H9 (cell line): ENCODE data around the gene DPYSL3. TPM values are rescaled to one million over a fixed set of nuclear protein-coding genes. Genes with fewer than 3 reads are reported as not detected.

Experiments used
- DNase-seq: peaks from one replicate; pipeline ENCODE4 v3.0.0-alpha.2; 2017
- H2AFZ ChIP-seq: one replicate; pipeline ENCODE4 v1.6.1; 2013; ENCODE audit warnings: mild to moderate bottlenecking, low read length, control low read depth, moderate library complexity
- H2AK5ac ChIP-seq: 2 replicates; pipeline ENCODE4 v1.6.1; 2013; ENCODE audit warnings: low read length, control low read depth, mixed read lengths; ENCODE audit not compliant: insufficient read length
- H2BK120ac ChIP-seq: one replicate; pipeline ENCODE4 v1.6.1; 2013; ENCODE audit warnings: low read depth, mild to moderate bottlenecking, low read length, control low read depth, inconsistent platforms; ENCODE audit not compliant: poor library complexity, severe bottlenecking
- H2BK12ac ChIP-seq: 2 replicates; pipeline ENCODE4 v1.6.1; 2013; ENCODE audit warnings: low read length, control low read depth, mixed read lengths, low read depth; ENCODE audit not compliant: insufficient read length
- H2BK15ac ChIP-seq: 2 replicates; pipeline ENCODE4 v1.6.1; 2013; ENCODE audit warnings: low read depth, low read length, control low read depth
- H2BK20ac ChIP-seq: one replicate; pipeline ENCODE4 v1.6.1; 2013; ENCODE audit warnings: low read depth, mild to moderate bottlenecking, low read length, control low read depth, inconsistent platforms; ENCODE audit not compliant: poor library complexity, severe bottlenecking
- H2BK5ac ChIP-seq: 2 replicates; pipeline ENCODE4 v1.6.1; 2013; ENCODE audit warnings: low read length, control low read depth, mixed read lengths; ENCODE audit not compliant: insufficient read length
- H3K14ac ChIP-seq: 2 replicates; pipeline ENCODE4 v1.6.1; 2013; ENCODE audit warnings: low read length, control low read depth; ENCODE audit not compliant: insufficient read depth
- H3K18ac ChIP-seq: 2 replicates; pipeline ENCODE4 v1.6.1; 2013; ENCODE audit warnings: low read depth, mild to moderate bottlenecking, mixed read lengths, low read length, control low read depth; ENCODE audit not compliant: insufficient read length
- H3K23ac ChIP-seq: 2 replicates; pipeline ENCODE4 v1.6.1; 2013; ENCODE audit warnings: low read length, control low read depth, mixed read lengths, low read depth; ENCODE audit not compliant: insufficient read length
- H3K23me2 ChIP-seq: 2 replicates; pipeline ENCODE4 v1.6.1; 2013; ENCODE audit warnings: low read depth, mild to moderate bottlenecking, mixed read lengths, low read length, control low read depth; ENCODE audit not compliant: insufficient read length, poor library complexity, severe bottlenecking
- H3K27ac ChIP-seq: 2 replicates; pipeline ENCODE4 v1.5.1; 2013; ENCODE audit warnings: low read length, control low read depth, mixed read lengths, low read depth; ENCODE audit not compliant: insufficient read length
- H3K27me3 ChIP-seq: 2 replicates; pipeline ENCODE4 v1.6.1; 2013; ENCODE audit warnings: low read length, control low read depth, inconsistent platforms; ENCODE audit not compliant: insufficient read depth
- H3K4ac ChIP-seq: 2 replicates; pipeline ENCODE4 v1.6.1; 2013; ENCODE audit warnings: low read depth, mild to moderate bottlenecking, control low read depth, inconsistent platforms, low read length, moderate library complexity
- H3K4me1 ChIP-seq: 2 replicates; pipeline ENCODE4 v1.6.1; 2013; ENCODE audit warnings: low read length, control low read depth, inconsistent platforms; ENCODE audit not compliant: insufficient read depth
- H3K4me2 ChIP-seq: 2 replicates; pipeline ENCODE4 v1.6.1; 2013; ENCODE audit warnings: low read length, control low read depth, mixed read lengths; ENCODE audit not compliant: insufficient read length, insufficient read depth
- H3K56ac ChIP-seq: 2 replicates; pipeline ENCODE4 v1.6.1; 2013; ENCODE audit warnings: low read depth, mild to moderate bottlenecking, mixed read lengths, low read length, control low read depth; ENCODE audit not compliant: insufficient read length
- H3K79me1 ChIP-seq: 2 replicates; pipeline ENCODE4 v1.6.1; 2013; ENCODE audit warnings: low read depth, mild to moderate bottlenecking, moderate library complexity, low read length, control low read depth, inconsistent platforms; ENCODE audit not compliant: insufficient read depth, poor library complexity, severe bottlenecking
- H3K79me2 ChIP-seq: 2 replicates; pipeline ENCODE4 v1.6.1; 2013; ENCODE audit warnings: low read length, control low read depth, inconsistent platforms; ENCODE audit not compliant: insufficient read depth
- H3K9ac ChIP-seq: 2 replicates; pipeline ENCODE4 v1.6.1; 2013; ENCODE audit warnings: low read length, control low read depth, mixed read lengths; ENCODE audit not compliant: insufficient read length; ENCODE audit errors: extremely low read depth
- H3K9me3 ChIP-seq: one replicate; pipeline ENCODE4 v1.6.1; 2013; ENCODE audit warnings: low read depth, low read length, inconsistent platforms; ENCODE audit not compliant: control insufficient read depth
- H3T11ph ChIP-seq: one replicate; pipeline ENCODE4 v1.6.1; 2013; ENCODE audit warnings: mild to moderate bottlenecking, low read length, control low read depth, inconsistent platforms
- H4K20me1 ChIP-seq: one replicate; pipeline ENCODE4 v1.6.1; 2013; ENCODE audit not compliant: control insufficient read depth, insufficient read length, insufficient read depth
- H4K5ac ChIP-seq: 2 replicates; pipeline ENCODE4 v1.6.1; 2013; ENCODE audit warnings: low read depth, mild to moderate bottlenecking, mixed read lengths, low read length, control low read depth; ENCODE audit not compliant: insufficient read length
- H4K8ac ChIP-seq: replicated peaks from 2 replicates; pipeline ENCODE4 v1.6.1; 2013; ENCODE audit warnings: low read length, control low read depth, mixed read lengths, low read depth; ENCODE audit not compliant: insufficient read length
- H4K91ac ChIP-seq: 2 replicates; pipeline ENCODE4 v1.6.1; 2013; ENCODE audit warnings: low read depth, mild to moderate bottlenecking, moderate library complexity, mixed read lengths, low read length, control low read depth; ENCODE audit not compliant: insufficient read length
- H3K27ac Mint-ChIP-seq, 3 experiments: 2 replicates in 2 of 3; 3 replicates in 1 of 3; pipeline ENCODE4 v1.8.0; 2020 to 2021; ENCODE audit warnings: mixed read lengths in 3 of 3, mild to moderate bottlenecking in 1 of 3, moderate library complexity in 1 of 3
- H3K27me3 Mint-ChIP-seq: 2 replicates; pipeline ENCODE4 v1.8.0; 2021; ENCODE audit warnings: low read depth, mild to moderate bottlenecking, moderate library complexity, mixed read lengths
- H3K36me3 Mint-ChIP-seq, 3 experiments: 2 replicates in 2 of 3; 3 replicates in 1 of 3; pipeline ENCODE4 v1.8.0; 2020 to 2021; ENCODE audit warnings: low read depth in 3 of 3, mixed read lengths in 3 of 3; ENCODE audit not compliant: insufficient read depth in 1 of 3
- H3K4me1 Mint-ChIP-seq, 2 experiments: 2 replicates each; pipeline ENCODE4 v1.8.0; 2020; ENCODE audit warnings: mixed read lengths in 2 of 2
- H3K4me3 Mint-ChIP-seq, 2 experiments: 2 replicates in 1 of 2; 3 replicates in 1 of 2; pipeline ENCODE4 v1.8.0; 2020 to 2021; ENCODE audit warnings: mild to moderate bottlenecking in 2 of 2, mixed read lengths in 2 of 2, moderate library complexity in 1 of 2
- H3K9me3 Mint-ChIP-seq, 2 experiments: 2 replicates in 1 of 2; 3 replicates in 1 of 2; pipeline ENCODE4 v1.8.0; 2020; ENCODE audit warnings: mild to moderate bottlenecking in 2 of 2, mixed read lengths in 2 of 2, moderate library complexity in 1 of 2
- WGBS: extraction: QIAGEN DNeasy Blood & Tissue Kit; methylation state at CpG from one replicate; pipeline ENCODE4 v1.1.7; 2013; ENCODE audit warnings: missing lambda C conversion rate, low lambda C conversion rate, mixed read lengths; ENCODE audit not compliant: insufficient read length; ENCODE audit errors: extremely low coverage; 5-methylcytosine and 5-hydroxymethylcytosine counted together
- total RNA-seq: library from RNA; stranded (reverse); gene quantifications from 2 replicates; pipeline ENCODE4 v1.2.1, GENCODE V29; 2021
- TF ChIP-seq, protein P1 (sequence below): fragments of 200-600 bp; sonication (generic); conservative IDR thresholded peaks from 3 replicates; pipeline ENCODE4 v1.8.0; 2021; ENCODE audit warnings: antibody characterized with exemption, mild to moderate bottlenecking

Gene DPYSL3
- total RNA-seq, 1 experiment from 2014 or later = 515 TPM

DNA sequence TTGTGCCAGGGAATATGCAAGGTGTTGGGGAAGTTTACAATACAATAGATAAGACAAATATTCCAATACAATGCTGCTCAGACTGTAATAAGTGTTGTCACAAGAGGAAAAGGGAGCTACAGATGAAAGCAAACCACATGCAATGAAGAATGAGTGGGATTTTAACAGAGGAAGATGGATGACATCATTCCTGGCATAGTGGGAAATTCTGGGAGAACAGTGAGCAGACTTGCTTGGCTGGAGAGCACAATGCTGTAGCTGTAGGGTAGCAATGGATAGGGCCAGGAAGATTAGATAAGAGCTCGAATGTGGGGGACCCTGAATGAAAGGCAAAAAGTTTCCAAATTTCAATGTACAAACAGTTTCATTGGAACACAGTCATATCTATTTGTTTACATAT is 9.5 kb upstream of the DPYSL3 start:
- H3K79me1 ChIP-seq = no peaks in the 10 kb centered on the region
- H3K4me1 ChIP-seq = peaks cover 6% of the 10 kb centered on the region; the same call in 1 of the 2 replicates
- no peak overlapping the region for H4K91ac ChIP-seq
- no peak overlapping the region for H2BK120ac ChIP-seq
- H2BK15ac ChIP-seq = no peak overlapping the region
- H2BK20ac ChIP-seq = no peak overlapping the region
- H2AK5ac ChIP-seq = no peak overlapping the region
- WGBS = no CpG with 5 or more reads among the region's 1 CpG
- no peak overlapping the region for H3K4me2 ChIP-seq
- no peak overlapping the region for H2BK5ac ChIP-seq
- no peak overlapping the region for H3K4me3 Mint-ChIP-seq
- no peak overlapping the region for H3K14ac ChIP-seq
- no peak overlapping the region for H3K27ac ChIP-seq
- DNase-seq = no peak
- H4K5ac ChIP-seq = no peak overlapping the region
- no peak overlapping the region for H3K56ac ChIP-seq
- H3K36me3 Mint-ChIP-seq = no peaks in the 10 kb centered on the region
- no peak overlapping the region for H3K9ac ChIP-seq
- H3K4me1 Mint-ChIP-seq = peaks cover 27 to 43% of the 10 kb centered on the region in 2 experiments
- H3K23ac ChIP-seq = no peak overlapping the region
- no peak overlapping the region for H3K18ac ChIP-seq
- no peak overlapping the region for H3K4ac ChIP-seq
- no peak overlapping the region for H2AFZ ChIP-seq
- TF ChIP-seq, protein P1, sequence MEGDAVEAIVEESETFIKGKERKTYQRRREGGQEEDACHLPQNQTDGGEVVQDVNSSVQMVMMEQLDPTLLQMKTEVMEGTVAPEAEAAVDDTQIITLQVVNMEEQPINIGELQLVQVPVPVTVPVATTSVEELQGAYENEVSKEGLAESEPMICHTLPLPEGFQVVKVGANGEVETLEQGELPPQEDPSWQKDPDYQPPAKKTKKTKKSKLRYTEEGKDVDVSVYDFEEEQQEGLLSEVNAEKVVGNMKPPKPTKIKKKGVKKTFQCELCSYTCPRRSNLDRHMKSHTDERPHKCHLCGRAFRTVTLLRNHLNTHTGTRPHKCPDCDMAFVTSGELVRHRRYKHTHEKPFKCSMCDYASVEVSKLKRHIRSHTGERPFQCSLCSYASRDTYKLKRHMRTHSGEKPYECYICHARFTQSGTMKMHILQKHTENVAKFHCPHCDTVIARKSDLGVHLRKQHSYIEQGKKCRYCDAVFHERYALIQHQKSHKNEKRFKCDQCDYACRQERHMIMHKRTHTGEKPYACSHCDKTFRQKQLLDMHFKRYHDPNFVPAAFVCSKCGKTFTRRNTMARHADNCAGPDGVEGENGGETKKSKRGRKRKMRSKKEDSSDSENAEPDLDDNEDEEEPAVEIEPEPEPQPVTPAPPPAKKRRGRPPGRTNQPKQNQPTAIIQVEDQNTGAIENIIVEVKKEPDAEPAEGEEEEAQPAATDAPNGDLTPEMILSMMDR = no peak
- H3K27me3 Mint-ChIP-seq = no peaks in the 10 kb centered on the region
- no peaks in the 10 kb centered on the region for H3K9me3 Mint-ChIP-seq
- no peaks in the 10 kb centered on the region for H4K20me1 ChIP-seq
- H3K23me2 ChIP-seq = no peaks in the 10 kb centered on the region
- H3T11ph ChIP-seq = no peak overlapping the region
- no peak overlapping the region for H2BK12ac ChIP-seq
- no peak overlapping the region for H4K8ac ChIP-seq
- H3K9me3 ChIP-seq = no peaks in the 10 kb centered on the region
- no peaks in the 10 kb centered on the region for H3K27me3 ChIP-seq
- H3K27ac Mint-ChIP-seq = no peak overlapping the region
- no peaks in the 10 kb centered on the region for H3K79me2 ChIP-seq
